Measurements from ENCODE around the gene SERPINB1. TPM values are rescaled to one million over a fixed set of nuclear protein-coding genes. Genes with fewer than 3 reads are reported as not detected.

SERPINB1 gene
- total RNA-seq, 4 donors from 2014 or later, result 12.6 to 41.1 (median 17.6) TPM

GRCh38 chr6:2791450-2791974 lies 50.2 kb downstream of the SERPINB1 start:
- intact Hi-C loops (cut with DNase I; ENCODE audit: low total_unique reads), result loop anchor here (5.0 kb wide), 1 partner anchor 51 kb away; the partner anchor contains the start of gene SERPINB1
- no peak for DNase-seq (ENCODE audit: low spot score in 2 of 2)
- H3K4me3 ChIP-seq (ENCODE audit: low read depth, poor library complexity, severe bottlenecking), result no peak overlapping the region
- WGBS, 2 donors, result 53 to 56% methylated on average over 4 of the region's 4 CpGs
- TF ChIP-seq CTCF (IDR thresholded peaks at IDR 0.05) (no peak), POLR2A (IDR thresholded peaks at IDR 0.05) (no peak)

- peak in 1 of 2 donors; percentile 56 for DNase-seq (ENCODE audit: low spot score in 2 of 2)
- TF ChIP-seq POLR2A (IDR thresholded peaks at IDR 0.05) (no peak), CTCF (IDR thresholded peaks at IDR 0.05) (peak in 1 of 3 donors; percentile 32)
- 43 to 59% methylated on average over 11 of the region's 11 CpGs for WGBS, 2 donors
- intact Hi-C loops (cut with DNase I; ENCODE audit: low total_unique reads), result loop anchor here (5.0 kb wide), 1 partner anchor 51 kb away; the partner anchor contains the start of gene SERPINB1
- no peak overlapping the region for H3K4me3 ChIP-seq (ENCODE audit: low read depth, poor library complexity, severe bottlenecking)
Measured at GRCh38 chr6:2790588-2791449, 50.8 kb downstream of the SERPINB1 start.

- 80 to 83% methylated on average over 4 of the region's 4 CpGs for WGBS, 2 donors
- no peak for DNase-seq (ENCODE audit: low spot score in 2 of 2)
- no peak for TF ChIP-seq POLR2A (IDR thresholded peaks at IDR 0.05)
- intact Hi-C loops (cut with DNase I; ENCODE audit: low total_unique reads), result no loop called here
- H3K4me3 ChIP-seq (ENCODE audit: low read depth, poor library complexity, severe bottlenecking), result no peak overlapping the region
Measured at GRCh38 chr6:2786269-2786668, 55.4 kb downstream of the SERPINB1 start.

GRCh38 chr6:2784930-2785329 lies 56.7 kb downstream of the SERPINB1 start:
- no peak for TF ChIP-seq CTCF (IDR thresholded peaks at IDR 0.05)
- TF ChIP-seq POLR2A (IDR thresholded peaks at IDR 0.05), result no peak
- 92 to 95% methylated on average over 5 to 7 of the region's 7 CpGs for WGBS, 2 donors
- no peak for DNase-seq (ENCODE audit: low spot score in 2 of 2)
- no peak overlapping the region for H3K4me3 ChIP-seq (ENCODE audit: low read depth, poor library complexity, severe bottlenecking)
- intact Hi-C loops (cut with DNase I; ENCODE audit: low total_unique reads), result no loop called here

GRCh38 chr6:2784061-2784460 lies 57.6 kb downstream of the SERPINB1 start:
- DNase-seq (ENCODE audit: low spot score in 2 of 2), result no peak
- no peak for TF ChIP-seq CTCF (IDR thresholded peaks at IDR 0.05)
- no peak for TF ChIP-seq POLR2A (IDR thresholded peaks at IDR 0.05)
- no peak overlapping the region for H3K4me3 ChIP-seq (ENCODE audit: low read depth, poor library complexity, severe bottlenecking)
- WGBS, 2 donors, result 91 to 95% methylated on average over 5 of the region's 5 CpGs
- intact Hi-C loops (cut with DNase I; ENCODE audit: low total_unique reads), result no loop called here

GRCh38 chr6:2783188-2783963 lies 58.3 kb downstream of the SERPINB1 start:
- WGBS, 2 donors, result 42 to 54% methylated on average over 19 of the region's 19 CpGs
- TF ChIP-seq POLR2A (IDR thresholded peaks at IDR 0.05), result no peak
- no peak for TF ChIP-seq CTCF (IDR thresholded peaks at IDR 0.05)
- no peak for DNase-seq (ENCODE audit: low spot score in 2 of 2)
- H3K4me3 ChIP-seq (ENCODE audit: low read depth, poor library complexity, severe bottlenecking), result no peak overlapping the region
- intact Hi-C loops (cut with DNase I; ENCODE audit: low total_unique reads), result no loop called here
